ENCODE data around the gene TMEM168.

GRCh38 chr7:112743811-112744210, 46.4 kb downstream of the TMEM168 start:
- TF ChIP-seq ZNF175 (tag by site-specific recombination; IDR thresholded peaks at IDR 0.05) (no peak), ZNF248 (tag by site-specific recombination; IDR thresholded peaks at IDR 0.05) (no peak), YY1 (tag by site-specific recombination; IDR thresholded peaks at IDR 0.05) (no peak), ZBTB11 (tag by site-specific recombination; conservative IDR thresholded peaks at IDR 0.05; ENCODE audit: low read depth) (no peak), ZNF302 (tag by site-specific recombination; IDR thresholded peaks at IDR 0.05; ENCODE audit: low read depth) (no peak), ZSCAN4 (tag by site-specific recombination; IDR thresholded peaks at IDR 0.05) (no peak), CTCF (tag by site-specific recombination; IDR thresholded peaks at IDR 0.05) (no peak), ZNF560 (tag by site-specific recombination; IDR thresholded peaks at IDR 0.05; ENCODE audit: borderline replicate concordance) (no peak)
